ENCODE measurements around the gene KRT86.

- no peak for TF ChIP-seq NFRKB (IDR thresholded peaks at IDR 0.05)
- TF ChIP-seq FOXA1 (IDR thresholded peaks at IDR 0.05): no peak
- no peak for TF ChIP-seq L3MBTL2 (conservative IDR thresholded peaks at IDR 0.05)
- TF ChIP-seq LEF1 (IDR thresholded peaks at IDR 0.05; ENCODE audit: borderline replicate concordance): no peak
- no peak for TF ChIP-seq FOXK2 (IDR thresholded peaks at IDR 0.05)
- TF ChIP-seq SP1 (IDR thresholded peaks at IDR 0.05): no peak
Measured at GRCh38 chr12:52245962-52246569, 28.4 kb upstream of the KRT86 start.
